ENCODE results near the gene FYN.

FYN gene

DNA sequence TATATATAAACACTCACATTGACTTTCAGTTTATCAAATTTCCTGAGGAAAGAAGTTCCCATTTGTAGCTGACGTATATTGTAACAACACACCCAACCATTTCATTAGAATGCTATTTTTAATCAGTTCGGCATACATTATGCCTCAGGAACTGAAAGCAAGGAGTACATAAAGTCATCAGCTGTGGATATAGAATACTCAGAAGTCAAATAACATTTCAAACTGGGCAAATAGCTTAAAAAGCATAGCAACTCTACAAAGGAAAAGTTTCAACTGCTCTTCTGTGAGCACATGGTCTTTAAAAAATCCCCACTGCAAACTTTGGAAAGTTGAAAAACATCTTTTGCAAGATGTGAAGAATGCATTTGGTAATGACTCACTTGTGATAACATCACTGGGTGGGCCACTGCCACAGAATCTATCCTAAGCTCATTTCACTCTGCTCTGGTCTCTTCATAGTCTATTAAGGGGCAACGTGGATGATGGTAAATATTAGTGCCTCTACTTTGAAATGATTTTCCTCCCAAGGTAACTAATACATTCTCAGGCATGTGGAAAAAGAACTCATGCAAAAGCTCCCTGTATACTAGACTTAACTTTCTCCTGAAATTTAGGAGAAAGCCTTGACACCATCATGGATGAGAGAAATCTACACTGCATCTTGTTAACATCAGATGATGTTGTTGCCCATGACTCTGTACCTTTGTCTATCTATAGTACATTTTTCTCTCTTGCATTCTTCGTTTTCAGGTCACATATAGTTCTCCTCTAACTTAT, 49.2 kb downstream of the FYN start (continued):
- TF ChIP-seq, protein P1, sequence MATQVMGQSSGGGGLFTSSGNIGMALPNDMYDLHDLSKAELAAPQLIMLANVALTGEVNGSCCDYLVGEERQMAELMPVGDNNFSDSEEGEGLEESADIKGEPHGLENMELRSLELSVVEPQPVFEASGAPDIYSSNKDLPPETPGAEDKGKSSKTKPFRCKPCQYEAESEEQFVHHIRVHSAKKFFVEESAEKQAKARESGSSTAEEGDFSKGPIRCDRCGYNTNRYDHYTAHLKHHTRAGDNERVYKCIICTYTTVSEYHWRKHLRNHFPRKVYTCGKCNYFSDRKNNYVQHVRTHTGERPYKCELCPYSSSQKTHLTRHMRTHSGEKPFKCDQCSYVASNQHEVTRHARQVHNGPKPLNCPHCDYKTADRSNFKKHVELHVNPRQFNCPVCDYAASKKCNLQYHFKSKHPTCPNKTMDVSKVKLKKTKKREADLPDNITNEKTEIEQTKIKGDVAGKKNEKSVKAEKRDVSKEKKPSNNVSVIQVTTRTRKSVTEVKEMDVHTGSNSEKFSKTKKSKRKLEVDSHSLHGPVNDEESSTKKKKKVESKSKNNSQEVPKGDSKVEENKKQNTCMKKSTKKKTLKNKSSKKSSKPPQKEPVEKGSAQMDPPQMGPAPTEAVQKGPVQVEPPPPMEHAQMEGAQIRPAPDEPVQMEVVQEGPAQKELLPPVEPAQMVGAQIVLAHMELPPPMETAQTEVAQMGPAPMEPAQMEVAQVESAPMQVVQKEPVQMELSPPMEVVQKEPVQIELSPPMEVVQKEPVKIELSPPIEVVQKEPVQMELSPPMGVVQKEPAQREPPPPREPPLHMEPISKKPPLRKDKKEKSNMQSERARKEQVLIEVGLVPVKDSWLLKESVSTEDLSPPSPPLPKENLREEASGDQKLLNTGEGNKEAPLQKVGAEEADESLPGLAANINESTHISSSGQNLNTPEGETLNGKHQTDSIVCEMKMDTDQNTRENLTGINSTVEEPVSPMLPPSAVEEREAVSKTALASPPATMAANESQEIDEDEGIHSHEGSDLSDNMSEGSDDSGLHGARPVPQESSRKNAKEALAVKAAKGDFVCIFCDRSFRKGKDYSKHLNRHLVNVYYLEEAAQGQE (tag by site-specific recombination; IDR thresholded peaks at IDR 0.05): no peak
- no peak for TF ChIP-seq ZNF654 (tag by site-specific recombination; IDR thresholded peaks at IDR 0.05; ENCODE audit: low read depth)
- TF ChIP-seq ZNF701 (tag by site-specific recombination; IDR thresholded peaks at IDR 0.05): no peak

DNA sequence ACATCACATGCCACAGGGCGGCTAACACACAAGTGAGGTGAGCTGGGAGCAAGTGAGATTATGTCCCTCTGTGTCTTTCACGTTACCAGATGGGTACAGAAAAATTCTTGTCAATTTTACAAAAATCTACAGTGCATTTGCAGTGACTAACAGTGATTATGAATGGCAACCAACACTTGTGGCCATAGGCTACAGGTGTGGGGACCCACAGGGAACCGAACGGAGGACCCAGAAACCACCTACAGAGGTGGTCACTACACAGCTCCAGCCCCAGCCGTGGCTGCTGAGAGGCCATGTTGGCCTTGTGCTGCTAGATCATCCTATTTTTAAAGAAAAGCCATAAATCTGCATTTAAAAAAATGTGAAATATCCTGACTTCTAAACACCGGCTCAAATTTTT, 50.2 kb downstream of the FYN start:
- POLR2A ChIA-PET: no interaction called here
- no peak overlapping the region for H3K4me3 ChIP-seq (ENCODE audit: low read depth, low read length)
- TF ChIP-seq ZNF501 (tag by site-specific recombination; IDR thresholded peaks at IDR 0.05) (no peak), PRDM2 (tag by site-specific recombination; IDR thresholded peaks at IDR 0.05; ENCODE audit: borderline replicate concordance) (no peak), ZNF239 (tag by site-specific recombination; IDR thresholded peaks at IDR 0.05) (no peak), ZNF404 (tag by site-specific recombination; IDR thresholded peaks at IDR 0.05) (no peak), SCRT2 (tag by site-specific recombination; IDR thresholded peaks at IDR 0.05) (peak; percentile 57)
- H3K36me3 ChIP-seq (ENCODE audit: control insufficient read depth in 2 of 2, insufficient read depth in 1 of 2, low read length in 2 of 2): peaks cover 0 to 2% of the 10 kb centered on the region in 2 experiments; a peak in 1 of 3 replicates
- peaks cover 8% of the 10 kb centered on the region for H3K4me1 ChIP-seq (ENCODE audit: control insufficient read depth, insufficient read depth, low read length)
- no peak overlapping the region for H3K27ac ChIP-seq (ENCODE audit: extremely low read depth, low read depth, low read length)
- H3K9me3 ChIP-seq (ENCODE audit: control insufficient read depth, insufficient read depth, low read depth, low read length): no peaks in the 10 kb centered on the region
- CTCF ChIA-PET: interaction anchor here (0.6 to 1.5 kb wide), 3 partner anchors 25 to 113 kb away, joined by 3 to 4 read pairs (median 3); no protein-coding TSS in a partner anchor

DNA sequence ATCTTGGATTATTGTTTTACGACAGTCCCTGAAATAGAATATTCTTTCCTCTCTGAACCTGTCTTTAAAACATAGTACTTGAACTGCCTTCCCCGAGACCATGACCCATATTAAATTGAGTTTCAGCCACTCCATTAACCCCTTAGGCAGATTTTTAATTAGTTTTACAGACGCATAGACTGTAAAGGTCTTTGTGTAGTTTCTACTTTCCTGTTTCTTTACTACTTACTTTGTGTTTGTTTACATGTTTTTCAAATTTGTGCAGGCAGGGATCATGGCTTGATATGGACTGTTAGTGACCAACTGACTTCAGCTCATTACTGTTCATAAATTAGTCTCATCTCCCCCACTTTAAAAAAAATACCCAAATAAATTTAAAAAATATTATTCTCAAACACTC, 53.8 kb downstream of the FYN start:
- Histone ChIP-seq H3K9me3 (ENCODE audit: control insufficient read depth, insufficient read depth, low read depth, low read length) (no peaks in the 10 kb centered on the region), H3K4me1 (ENCODE audit: control insufficient read depth, insufficient read depth, low read length) (peaks cover 8% of the 10 kb centered on the region), H3K4me3 (ENCODE audit: low read depth, low read length) (no peak overlapping the region), H3K27ac (ENCODE audit: extremely low read depth, low read depth, low read length) (no peak overlapping the region), H3K36me3 (ENCODE audit: control insufficient read depth in 2 of 2, insufficient read depth in 1 of 2, low read length in 2 of 2) (peaks cover 0 to 2% of the 10 kb centered on the region in 2 experiments; a peak in 1 of 3 replicates)
- ChIA-PET POLR2A (no interaction called here), CTCF (interaction anchor here (0.6 to 0.7 kb wide), 2 partner anchors 21 to 105 kb away, joined by 3 to 4 read pairs; no protein-coding TSS in a partner anchor)
- TF ChIP-seq TRIM28 (IDR thresholded peaks at IDR 0.05; ENCODE audit: borderline replicate concordance, low read length): peak; percentile 72
- no peak for TF ChIP-seq ZNF398 (tag by site-specific recombination; IDR thresholded peaks at IDR 0.05)
- TF ChIP-seq ZNF510 (tag by site-specific recombination; IDR thresholded peaks at IDR 0.05; ENCODE audit: insufficient replicate concordance): peak; percentile 13
- TF ChIP-seq SETDB1 (IDR thresholded peaks at IDR 0.05; ENCODE audit: insufficient read length, low read length): peak; percentile 96
- no peak for TF ChIP-seq ZNF701 (tag by site-specific recombination; IDR thresholded peaks at IDR 0.05)
- TF ChIP-seq ZNF366 (tag by site-specific recombination; conservative IDR thresholded peaks at IDR 0.05): no peak

Data from HEK293 (cell line).